ENCODE data around the gene RPS6KB2.
"Not testable (repeated sequence)": the region's sequence is repeated elsewhere in the genome, so short reads cannot be mapped to it uniquely, and the experiment has no call there.

Gene RPS6KB2

GRCh38 chr11:67445515-67445914 lies 17.2 kb downstream of the RPS6KB2 start:
- DNase-seq = no peak

GRCh38 chr11:67448220-67448609 lies 19.9 kb downstream of the RPS6KB2 start:
- no peak for DNase-seq

- no peak for DNase-seq
These were observed 21.0 kb downstream of the RPS6KB2 start for GRCh38 chr11:67449116-67449844.

- no peak for DNase-seq
These were observed 22.7 kb downstream of the RPS6KB2 start for GRCh38 chr11:67450796-67451657.

GRCh38 chr11:67451658-67451976 lies 23.3 kb downstream of the RPS6KB2 start:
- DNase-seq = no peak

- DNase-seq = no peak
These were observed 24.1 kb downstream of the RPS6KB2 start, which contains the start of gene GPR152 for GRCh38 chr11:67452141-67452952. GPR152 (minus strand) TSS chr11:67452729; CDS start chr11:67452724, 5 bp downstream.

- no peak for DNase-seq
These were observed 25.8 kb downstream of the RPS6KB2 start for GRCh38 chr11:67453816-67454732.

- no peak for DNase-seq
These were observed 26.8 kb downstream of the RPS6KB2 start, which contains the start of gene CABP4 for GRCh38 chr11:67455054-67455453. CABP4 (plus strand) TSS chr11:67455354; CDS start chr11:67455424, 70 bp downstream.

- no peak for DNase-seq
These were observed 27.9 kb downstream of the RPS6KB2 start for GRCh38 chr11:67456068-67456705.

- no peak for DNase-seq
These were observed 29.2 kb downstream of the RPS6KB2 start for GRCh38 chr11:67457453-67457852.

GRCh38 chr11:67458266-67458665 lies 30.0 kb downstream of the RPS6KB2 start:
- no peak for DNase-seq

- DNase-seq = no peak
These were observed 34.9 kb downstream of the RPS6KB2 start for GRCh38 chr11:67463186-67463585.

GRCh38 chr11:67463680-67464410 lies 35.6 kb downstream of the RPS6KB2 start:
- no peak for DNase-seq

- DNase-seq = peak; percentile 90
These were observed 36.3 kb downstream of the RPS6KB2 start for GRCh38 chr11:67464411-67465188.

- no peak for DNase-seq
These were observed 36.9 kb downstream of the RPS6KB2 start for GRCh38 chr11:67465189-67465510.

GRCh38 chr11:67465530-67465929 lies 37.2 kb downstream of the RPS6KB2 start:
- DNase-seq = not testable (repeated sequence)

GRCh38 chr11:67466367-67466766 lies 38.1 kb downstream of the RPS6KB2 start:
- no peak for DNase-seq

- no peak for DNase-seq
These were observed 38.9 kb downstream of the RPS6KB2 start for GRCh38 chr11:67466962-67467771.

GRCh38 chr11:67468056-67468455 lies 39.8 kb downstream of the RPS6KB2 start:
- no peak for DNase-seq

Data from effector CD4-positive, alpha-beta T cell (primary cell).